GM19023 (cell line): Measurements from ENCODE around the gene MRPL52.
A peak's percentile ranks its signal among the peaks of the same experiment; 100 is the strongest.
"Not testable (repeated sequence)": the region's sequence is repeated elsewhere in the genome, so short reads cannot be mapped to it uniquely, and the experiment has no call there.

Experiments
- ATAC-seq: cut with Tn5 transposase; IDR thresholded peaks from one replicate; pipeline ENCODE4 v1.9.1; 2021; ENCODE audit warnings: mild to moderate bottlenecking, moderate library complexity; ENCODE audit not compliant: unreplicated experiment

MRPL52 gene

DNA sequence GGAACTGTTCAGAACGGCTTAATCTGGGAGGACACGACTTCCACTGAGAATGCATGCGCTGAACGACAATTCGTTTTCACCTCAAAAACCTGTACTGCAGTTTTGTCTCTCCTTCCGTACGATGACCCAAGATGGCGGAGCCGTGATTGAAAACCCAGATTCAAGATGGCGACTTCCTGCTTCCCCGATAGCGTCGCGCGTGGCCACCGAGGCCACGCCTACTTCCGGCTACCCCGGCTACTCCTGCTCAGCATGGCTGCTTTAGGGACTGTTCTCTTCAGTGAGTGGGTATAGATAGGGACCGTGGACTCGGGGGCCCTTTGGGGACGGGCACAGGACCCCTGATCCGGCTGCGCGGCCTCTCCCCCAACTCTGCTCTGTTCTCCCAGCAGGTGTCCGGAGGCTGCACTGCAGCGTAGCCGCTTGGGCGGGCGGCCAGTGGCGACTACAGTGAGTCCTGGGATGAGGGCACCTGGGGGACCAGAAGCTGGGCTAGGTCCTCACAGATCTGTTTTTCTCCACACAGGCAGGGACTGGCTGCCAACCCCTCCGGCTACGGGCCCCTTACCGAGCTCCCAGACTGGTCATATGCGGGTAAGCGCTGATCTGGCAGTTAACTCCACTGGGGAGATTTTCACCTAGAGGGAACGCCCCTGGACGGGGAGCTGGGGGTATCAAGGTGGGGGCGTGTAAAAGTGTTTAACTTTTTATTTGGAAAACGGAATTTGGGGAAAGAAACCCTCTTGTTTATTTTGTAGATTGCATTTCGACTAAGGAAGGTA, at the start of gene MRPL52:
MRPL52 (plus strand) TSS at position 227 of the 782 bp plus-strand sequence; CDS start at position 253, 26 bp downstream.
- peak; percentile 91 for ATAC-seq

DNA sequence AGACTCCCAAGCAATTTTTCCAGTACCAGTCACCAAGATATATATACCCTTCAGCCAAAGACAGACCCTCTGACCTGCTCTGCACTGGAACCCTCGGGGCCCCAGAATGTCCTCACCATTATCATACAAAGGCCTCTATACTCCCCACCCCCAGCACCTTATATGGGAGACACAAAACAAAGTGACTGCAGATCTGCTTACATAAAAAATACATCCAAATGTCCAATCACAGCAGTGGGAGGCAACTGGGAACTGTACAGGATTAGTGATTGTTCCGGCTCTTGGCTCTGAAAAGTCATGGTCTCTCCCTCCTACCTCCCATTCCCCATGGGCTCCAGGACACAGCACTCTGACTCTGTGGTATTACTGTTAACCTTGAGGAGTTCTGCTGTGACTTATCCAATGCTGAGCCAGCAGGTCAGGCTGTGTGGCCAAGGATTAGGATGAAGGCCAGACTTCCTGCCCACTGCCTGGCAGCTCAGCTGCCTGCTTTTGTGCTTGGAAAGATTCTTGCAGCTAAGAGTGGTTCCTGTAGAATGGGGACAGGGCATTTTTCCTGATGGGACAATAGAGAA, 49.5 kb upstream of the MRPL52 start:
- no peak for ATAC-seq

DNA sequence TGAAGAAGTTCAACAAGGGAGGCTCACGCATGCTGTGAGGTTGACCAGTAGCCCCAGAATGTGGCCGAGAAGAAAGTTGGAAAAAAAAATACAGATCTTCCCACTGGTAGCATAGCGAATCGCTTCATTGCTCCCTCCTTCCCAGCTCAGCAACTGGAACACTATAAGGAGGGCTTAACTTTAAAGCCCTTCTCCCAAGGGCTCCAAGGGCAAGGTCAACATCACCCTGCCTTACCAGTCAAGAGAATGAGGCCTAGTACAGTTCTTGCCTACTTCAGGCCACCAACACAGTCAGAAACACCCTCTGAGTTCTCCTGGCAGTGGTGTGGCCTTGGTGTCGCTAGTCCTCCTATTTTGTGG, 48.8 kb upstream of the MRPL52 start:
- no peak for ATAC-seq

DNA sequence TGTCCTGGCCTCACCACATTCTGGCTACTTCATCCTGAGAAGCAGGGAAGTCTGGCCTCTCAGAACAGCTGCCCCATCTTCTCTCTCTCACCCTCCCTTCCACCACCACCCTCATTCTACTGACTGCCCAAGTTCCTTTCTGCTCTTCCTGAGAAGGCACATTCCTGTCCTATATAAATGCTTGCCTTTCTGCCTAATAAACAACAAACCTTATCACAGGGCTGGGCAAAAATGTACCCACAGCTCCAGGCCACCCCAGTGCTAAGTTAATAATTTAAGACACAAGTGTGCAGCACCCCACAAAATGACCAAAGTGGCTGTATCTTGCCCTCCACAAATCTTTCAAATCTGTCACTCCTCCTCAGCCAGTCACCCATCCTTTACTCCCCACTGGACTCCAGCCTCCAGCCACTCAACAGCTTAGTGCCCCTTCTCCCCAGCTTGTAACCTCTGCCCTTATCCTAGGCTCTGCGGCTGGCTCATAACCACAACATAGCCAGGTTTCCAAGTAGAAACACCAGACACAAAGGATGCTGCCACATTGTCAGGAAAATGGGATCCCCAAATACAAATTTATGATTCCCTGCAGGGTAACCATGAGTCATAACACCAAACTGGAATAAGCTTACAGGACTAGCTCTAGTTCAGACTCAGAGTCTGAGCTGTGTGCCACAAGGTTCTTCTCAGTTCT, 48.2 kb upstream of the MRPL52 start:
- ATAC-seq = no peak

DNA sequence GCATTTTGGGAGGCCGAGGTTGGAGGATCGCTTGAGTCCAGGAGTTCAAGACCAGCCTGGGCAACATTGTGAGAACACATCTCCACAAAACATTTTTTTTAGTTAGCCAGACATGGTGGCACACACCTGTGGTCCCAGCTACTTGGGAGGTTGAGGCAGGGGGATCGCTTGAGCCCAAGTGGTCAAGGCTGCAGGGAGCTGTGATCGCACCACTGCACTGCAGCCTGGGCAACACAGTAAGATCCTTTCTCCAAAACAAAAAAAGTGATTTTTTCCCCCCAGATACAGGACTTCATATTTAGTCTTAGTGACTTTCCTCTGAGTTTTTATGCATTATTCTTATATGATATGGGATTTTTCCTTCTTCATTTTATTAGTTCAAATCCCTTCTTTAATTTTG, 43.0 kb upstream of the MRPL52 start:
- ATAC-seq = no peak

DNA sequence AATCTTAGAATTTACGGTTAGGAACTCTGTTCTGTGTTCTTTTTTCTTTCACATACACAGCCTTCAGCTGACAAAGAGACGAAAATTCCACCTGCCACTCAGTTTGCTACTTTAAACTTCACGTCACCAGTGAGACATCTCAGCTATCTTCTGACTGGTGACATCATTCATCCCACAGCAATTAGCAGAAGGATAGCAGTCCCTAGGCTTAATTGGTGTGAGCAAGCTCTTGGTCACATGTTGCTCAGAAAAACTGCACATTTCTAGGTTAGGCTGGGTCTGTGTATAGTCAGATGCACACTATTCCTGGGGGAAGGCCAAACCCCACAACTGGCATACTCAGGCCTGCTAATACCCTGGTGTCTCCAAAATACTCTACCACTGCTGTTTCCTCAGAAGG, 38.4 kb upstream of the MRPL52 start:
- no peak for ATAC-seq

DNA sequence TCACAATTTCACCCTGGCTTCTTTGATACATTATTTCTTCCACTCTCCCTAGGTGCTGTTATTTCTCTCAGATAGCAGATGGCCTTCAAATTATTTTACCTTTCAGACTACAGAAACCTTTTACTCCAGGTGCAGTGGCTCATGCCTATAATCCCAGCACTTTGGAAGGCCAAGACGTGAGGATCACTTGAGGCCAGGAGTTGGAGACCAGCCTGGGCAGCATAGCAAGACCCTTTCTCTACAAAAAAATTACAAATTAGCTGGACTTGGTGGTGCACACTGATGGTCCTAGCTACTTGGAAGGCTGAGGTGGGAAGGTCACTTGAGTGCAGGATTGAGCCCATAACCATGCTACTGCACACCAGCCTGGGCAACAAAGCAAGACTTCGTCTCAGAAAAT, 37.5 kb upstream of the MRPL52 start:
- ATAC-seq = no peak

DNA sequence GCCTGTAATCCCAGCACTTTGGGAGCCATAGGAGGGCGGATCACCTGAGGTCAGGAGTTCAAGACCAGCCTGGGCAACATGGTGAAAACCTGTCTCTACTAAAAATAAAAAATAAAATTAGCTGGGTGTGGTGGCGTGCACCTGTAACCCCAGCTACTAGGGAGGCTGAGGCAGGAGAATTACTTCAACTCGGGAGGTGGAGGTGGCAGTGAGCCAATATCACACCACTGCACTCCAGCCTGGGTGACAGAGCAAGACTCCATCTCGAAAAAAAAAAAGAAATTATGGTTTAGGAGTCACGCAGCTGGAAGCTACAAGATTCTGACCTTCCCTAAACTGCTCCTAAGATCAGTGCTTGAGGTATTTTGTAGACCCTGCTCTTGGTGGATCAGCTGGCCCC, 36.1 kb upstream of the MRPL52 start:
- ATAC-seq = not testable (repeated sequence)

DNA sequence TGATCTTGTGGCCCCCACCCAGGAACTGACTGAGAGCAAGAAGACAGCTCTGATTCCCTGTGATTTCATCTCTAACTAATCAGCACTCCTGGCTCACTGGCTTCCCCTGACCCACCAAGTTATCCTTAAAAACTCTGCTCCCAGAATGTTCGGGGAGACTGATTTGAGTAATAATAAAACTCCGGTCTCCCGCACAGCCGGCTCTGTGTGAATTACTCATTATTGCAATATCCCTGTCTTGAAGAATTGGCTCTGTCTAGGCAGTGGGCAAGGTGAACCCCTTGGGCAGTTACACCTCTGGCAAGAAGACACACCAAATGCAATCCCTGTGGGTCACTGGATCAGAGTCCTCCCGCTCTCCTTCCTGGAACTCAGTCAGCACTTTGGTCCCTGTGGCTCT, 35.7 kb upstream of the MRPL52 start:
- ATAC-seq = no peak

DNA sequence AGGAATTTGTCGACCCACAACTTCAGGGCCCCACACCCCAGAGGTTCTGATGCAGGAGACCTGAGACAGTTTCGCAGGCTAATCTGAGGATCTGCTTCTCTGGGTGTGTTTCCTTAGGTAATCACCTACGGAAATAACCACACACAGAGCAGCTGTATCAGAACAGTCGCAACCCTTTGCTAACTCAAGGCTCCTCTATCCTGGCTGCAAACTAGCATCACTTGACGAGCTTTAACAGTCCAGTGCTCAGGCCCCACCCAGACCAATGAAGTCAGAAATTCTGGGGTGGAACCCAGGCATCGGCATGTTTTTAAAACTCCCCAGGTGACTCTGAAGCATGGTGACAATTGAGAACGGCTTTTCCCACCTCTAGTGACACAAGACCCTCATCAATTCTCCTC, 35.1 kb upstream of the MRPL52 start:
- ATAC-seq = peak; percentile 54

DNA sequence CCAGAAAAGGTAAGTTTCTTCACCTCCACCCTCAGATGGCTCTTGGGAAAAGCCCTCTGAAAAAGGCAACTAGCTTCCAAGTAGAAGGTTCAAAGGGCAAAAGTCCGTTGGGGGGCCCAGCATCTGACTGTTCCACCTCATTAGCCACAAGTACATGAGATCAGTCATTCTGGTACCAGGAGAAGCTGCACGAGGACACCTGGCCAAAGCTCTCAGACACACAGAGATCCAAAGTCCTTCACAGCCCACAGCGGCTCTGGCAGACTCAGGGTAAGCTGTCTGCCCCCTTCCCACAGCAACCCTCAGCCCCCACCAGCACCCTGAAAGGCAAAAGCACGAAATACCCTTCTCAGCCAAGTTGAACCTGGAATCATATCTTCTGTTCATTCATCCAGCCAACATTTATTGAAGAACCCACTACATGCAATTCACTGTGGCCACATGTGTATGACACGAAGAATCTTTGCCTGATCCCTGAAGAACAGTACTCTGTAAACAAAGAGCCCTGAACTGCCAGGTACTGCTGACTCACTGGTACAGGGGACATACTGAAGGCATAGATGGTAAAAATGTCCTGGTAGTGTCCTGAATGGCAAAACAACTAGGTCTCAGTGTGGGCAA, 33.5 kb upstream of the MRPL52 start:
- peak; percentile 60 for ATAC-seq

DNA sequence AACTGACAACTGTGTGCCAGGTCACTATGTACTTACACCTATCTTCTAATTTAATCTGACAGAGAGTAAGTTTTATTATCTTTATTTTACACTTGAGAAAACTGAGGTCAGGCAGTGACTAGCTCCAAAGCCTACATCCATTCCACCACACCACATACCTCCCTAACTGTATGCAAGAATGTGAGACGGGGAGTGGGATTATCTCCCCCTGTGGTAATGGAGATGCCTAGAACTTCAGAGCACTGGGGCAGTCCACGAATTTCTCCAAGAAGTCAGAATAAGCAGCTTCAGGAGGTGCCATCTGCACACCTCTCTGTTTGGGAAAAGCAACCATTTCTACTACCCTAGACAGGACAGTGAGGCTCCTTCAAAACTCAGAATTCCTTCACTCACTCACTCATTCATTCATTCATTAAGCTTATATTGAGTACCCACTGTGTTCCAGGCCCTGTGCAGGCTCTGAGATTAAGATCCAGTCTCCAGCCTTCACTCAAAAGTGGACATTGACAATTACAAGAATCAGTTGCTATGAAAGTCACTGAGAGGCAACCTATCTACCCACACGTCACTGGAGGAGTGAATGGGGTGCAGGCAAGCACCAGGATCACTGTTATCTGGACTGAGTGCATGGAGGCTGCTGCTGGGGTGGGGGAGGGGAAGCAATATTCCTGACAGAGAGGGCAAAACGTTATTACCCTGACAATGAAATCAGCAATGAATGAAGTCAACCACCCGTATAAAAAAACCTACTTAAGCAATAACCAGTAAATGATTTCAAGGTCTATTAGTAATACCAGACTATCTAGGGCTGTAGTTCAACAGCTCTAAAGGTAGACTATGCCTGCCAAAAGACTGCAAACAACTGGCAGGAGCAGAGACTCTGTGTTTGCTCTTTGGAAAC, 32.4 kb upstream of the MRPL52 start:
- no peak for ATAC-seq

DNA sequence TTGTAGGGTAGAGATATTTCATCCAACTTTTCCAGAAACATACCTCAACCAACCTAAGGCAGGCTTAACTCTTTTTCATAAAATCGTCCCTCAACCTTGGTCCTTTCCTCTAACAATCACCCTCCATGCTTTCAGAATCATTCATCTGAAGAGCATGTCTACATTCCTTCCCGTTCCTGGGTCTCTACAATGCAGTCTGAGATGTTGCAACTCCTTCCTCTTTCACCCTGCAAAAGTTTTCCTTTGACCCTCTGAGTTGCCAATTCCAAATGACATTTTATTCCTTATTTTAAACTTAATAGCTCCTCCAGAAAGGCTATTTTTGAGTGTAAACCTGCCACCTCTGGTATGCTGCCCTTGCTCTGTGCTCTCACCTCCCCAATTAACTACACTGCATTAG, 31.2 kb upstream of the MRPL52 start:
- ATAC-seq = no peak

DNA sequence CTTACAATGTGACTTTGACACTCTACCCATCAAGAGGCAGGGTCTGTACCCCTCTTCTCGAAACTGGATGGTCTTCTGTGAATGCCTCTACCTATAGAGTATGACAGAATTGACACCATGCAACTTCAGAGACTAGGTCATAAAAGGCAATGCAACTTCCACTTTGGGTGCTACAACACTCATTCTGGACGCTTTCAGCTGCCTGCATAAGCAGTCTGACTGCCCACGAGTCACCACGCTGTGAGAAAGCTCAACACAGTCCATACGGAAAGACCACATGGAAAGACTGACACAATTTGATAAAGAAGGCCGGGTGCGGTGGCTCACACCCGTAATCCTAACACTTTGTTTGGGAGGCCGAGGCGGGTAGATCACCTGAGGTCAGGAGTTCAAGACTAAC, 29.3 kb upstream of the MRPL52 start:
- ATAC-seq = no peak

DNA sequence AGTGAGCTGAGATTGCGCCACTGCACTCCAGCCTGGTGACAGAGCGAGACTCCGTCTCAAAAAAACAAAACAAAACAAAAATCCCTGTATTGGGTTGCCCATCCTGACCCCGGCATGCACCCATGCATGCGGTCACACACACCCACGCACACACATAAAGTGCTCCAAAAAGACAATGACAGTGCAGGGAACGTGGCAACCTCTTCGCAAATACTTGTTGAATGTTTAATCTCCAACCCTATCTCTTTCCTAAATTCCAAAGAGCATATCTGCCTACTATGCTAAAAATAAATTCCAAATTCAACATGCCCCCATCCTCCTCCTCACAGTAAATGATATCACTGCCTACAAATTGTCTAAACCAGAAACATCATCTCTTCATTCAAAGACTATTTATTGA, 28.0 kb upstream of the MRPL52 start:
- no peak for ATAC-seq

DNA sequence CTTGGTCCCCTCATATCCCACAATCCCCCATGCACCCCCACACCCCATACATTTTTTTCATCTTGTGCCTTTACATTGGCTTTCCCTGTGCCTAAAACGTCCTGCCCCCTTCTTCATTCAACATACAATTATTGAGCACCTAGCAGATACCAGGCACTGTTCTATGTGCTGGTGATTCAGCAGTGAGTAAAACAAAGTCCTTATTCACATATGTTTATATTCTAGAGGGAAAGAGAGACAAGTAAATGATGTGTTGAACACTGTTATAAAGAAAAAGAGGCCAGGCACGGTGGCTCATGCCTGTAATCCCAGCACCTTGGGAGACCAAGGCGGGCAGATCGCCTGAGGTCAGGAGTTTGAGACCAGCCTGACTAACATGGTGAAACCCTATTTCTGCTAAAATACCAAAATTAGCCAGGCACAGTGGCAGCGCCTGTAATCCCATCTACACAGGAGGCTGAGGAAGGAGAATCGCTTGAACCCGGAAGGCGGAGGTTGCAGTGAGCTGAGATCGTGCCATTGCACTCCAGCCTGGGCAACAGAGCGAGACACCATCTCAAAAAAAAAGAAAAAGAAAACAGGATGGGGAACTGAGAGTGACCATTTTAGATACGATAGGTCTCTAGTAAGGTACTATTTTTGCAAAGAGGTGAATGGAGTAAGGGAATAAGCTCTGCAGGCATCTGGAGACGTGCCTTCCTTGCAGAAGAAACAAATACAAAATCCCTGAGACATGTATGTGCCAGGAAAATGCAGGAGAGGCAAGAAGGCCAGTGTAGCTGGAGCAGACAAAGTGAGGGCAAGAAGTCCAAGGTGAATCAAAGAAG, 26.6 kb upstream of the MRPL52 start:
- peak; percentile 50 for ATAC-seq

DNA sequence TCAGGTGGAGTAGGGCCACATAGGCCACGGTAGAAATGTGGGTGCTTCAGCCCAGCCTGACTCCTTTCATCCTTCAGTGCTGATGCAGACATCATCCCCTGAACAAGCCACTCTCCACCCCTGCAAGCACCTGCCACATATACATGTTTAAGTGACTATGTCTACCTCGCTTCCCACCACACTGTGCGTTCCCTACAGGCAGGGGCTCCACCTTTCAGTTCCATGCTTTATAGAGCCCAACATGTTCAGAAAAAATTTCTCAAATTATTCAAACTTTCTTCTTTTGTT, 26.1 kb upstream of the MRPL52 start:
- peak; percentile 47 for ATAC-seq

DNA sequence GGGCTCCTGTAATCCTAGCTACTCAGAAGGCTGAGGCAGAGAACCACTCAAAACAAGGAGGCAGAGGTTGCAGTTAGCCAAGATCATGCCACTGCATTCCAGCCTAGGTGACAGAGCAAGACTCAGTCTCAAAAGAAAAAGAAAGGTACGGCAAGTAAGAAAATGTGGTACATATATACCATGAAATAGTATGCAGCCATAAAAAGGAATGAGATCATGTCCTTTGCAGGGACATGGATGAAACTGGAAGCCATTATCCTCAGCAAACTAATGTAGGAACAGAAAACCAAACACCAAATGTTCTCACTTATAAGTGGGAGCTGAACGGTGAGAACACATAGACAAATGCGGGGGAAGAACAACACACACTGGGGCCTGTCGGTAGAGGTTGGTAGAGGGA, 24.5 kb upstream of the MRPL52 start:
- not testable (repeated sequence) for ATAC-seq

DNA sequence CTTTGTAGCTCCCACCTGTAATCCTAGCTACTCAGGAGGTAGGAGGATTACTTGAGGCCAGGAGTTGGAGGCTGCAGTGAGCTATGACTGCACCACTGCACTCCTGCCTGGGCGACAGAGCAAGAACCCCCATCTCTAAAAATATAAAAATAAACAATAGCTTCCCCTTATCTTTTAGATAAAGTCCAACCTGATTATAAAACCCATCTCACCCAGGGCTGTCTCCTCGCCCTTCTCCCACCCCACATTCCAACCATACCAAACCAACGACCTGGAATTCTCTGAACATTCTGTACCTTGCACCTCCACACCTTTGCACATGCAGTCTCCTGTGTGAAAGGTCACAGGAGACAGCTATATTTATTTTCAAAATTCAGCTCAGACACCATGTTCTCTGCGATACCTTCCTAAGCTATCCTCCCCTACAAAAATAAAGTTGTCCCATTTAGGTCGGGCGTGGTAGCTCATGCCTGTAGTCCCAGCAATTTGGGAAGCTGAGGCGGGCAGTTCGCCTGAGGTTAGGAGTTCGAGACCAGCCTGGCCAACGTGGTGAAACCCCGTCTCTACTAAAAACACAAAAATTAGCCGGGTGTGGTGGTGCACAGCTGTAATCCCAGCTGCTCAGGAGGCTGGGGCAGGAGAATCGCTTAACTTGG, 22.1 kb upstream of the MRPL52 start:
- ATAC-seq = no peak
